Neural cell (in vitro differentiated cells): Measurements from ENCODE around the gene PRTG. TPM values are rescaled to one million over a fixed set of nuclear protein-coding genes. Genes with fewer than 3 reads are reported as not detected.

Experiments used
- H2AFZ ChIP-seq: fragments of 200-600, 300-800 bp; sonication (generic), shearing (Covaris generic); 2 replicates; pipeline ENCODE4 v1.6.0; 2014; ENCODE audit warnings: low read depth, mild to moderate bottlenecking, antibody characterized with exemption, low read length, moderate library complexity
- H3F3A ChIP-seq: fragments of 200-600 bp; shearing (Covaris generic); 2 replicates; pipeline ENCODE4 v1.6.1; 2016; ENCODE audit warnings: mild to moderate bottlenecking, moderate library complexity, mixed read lengths, antibody characterized with exemption, low read length; ENCODE audit not compliant: insufficient read depth, poor library complexity, severe bottlenecking
- H3K27ac ChIP-seq: fragments of 200-600, 300-800 bp; sonication (generic), shearing (Covaris generic); 2 replicates; pipeline ENCODE4 v1.5.1; 2014; ENCODE audit warnings: mild to moderate bottlenecking, low read length, moderate library complexity
- H3K27me3 ChIP-seq: fragments of 300-800, 200-600 bp; sonication (generic), shearing (Covaris generic); 2 replicates; pipeline ENCODE4 v1.6.0; 2014; ENCODE audit warnings: mild to moderate bottlenecking, low read depth, low read length, moderate library complexity; ENCODE audit not compliant: insufficient read depth
- H3K36me3 ChIP-seq: fragments of 300-800, 200-600 bp; sonication (generic), shearing (Covaris generic); 2 replicates; pipeline ENCODE4 v1.5.1; 2014; ENCODE audit warnings: mild to moderate bottlenecking, antibody characterized with exemption, low read length, moderate library complexity; ENCODE audit not compliant: insufficient read depth
- H3K4me2 ChIP-seq: fragments of 300-800, 200-600 bp; sonication (generic), shearing (Covaris generic); 2 replicates; pipeline ENCODE4 v1.6.0; 2014; ENCODE audit warnings: mild to moderate bottlenecking, low read length
- H3K4me3 ChIP-seq: fragments of 300-800, 200-600 bp; sonication (generic), shearing (Covaris generic); 2 replicates; pipeline ENCODE4 v1.5.1; 2014; ENCODE audit warnings: mild to moderate bottlenecking, low read length, moderate library complexity
- H3K79me2 ChIP-seq: fragments of 200-600 bp; shearing (Covaris generic); replicated peaks from 2 replicates; pipeline ENCODE4 v1.6.0; 2014; ENCODE audit warnings: mild to moderate bottlenecking, low read length, moderate library complexity; ENCODE audit not compliant: insufficient read depth
- H3K9ac ChIP-seq: fragments of 300-800, 200-600 bp; sonication (generic), shearing (Covaris generic); 2 replicates; pipeline ENCODE4 v1.6.1; 2016; ENCODE audit warnings: mild to moderate bottlenecking, low read length, mixed read lengths
- H3K9me2 ChIP-seq: fragments of 200-600 bp; shearing (Covaris generic); 2 replicates; pipeline ENCODE4 v1.6.1; 2016; ENCODE audit warnings: mild to moderate bottlenecking, low read length, mixed read lengths; ENCODE audit not compliant: insufficient read depth
- H3K9me3 ChIP-seq: fragments of 200-600, 300-800 bp; sonication (generic), shearing (Covaris generic); 2 replicates; pipeline ENCODE4 v1.6.1; 2016; ENCODE audit warnings: mild to moderate bottlenecking, mixed run types, low read length, moderate library complexity, mixed read lengths
- H4K20me1 ChIP-seq: fragments of 200-600 bp; shearing (Covaris generic); 2 replicates; pipeline ENCODE4 v1.6.1; 2016; ENCODE audit warnings: mild to moderate bottlenecking, mixed run types; ENCODE audit not compliant: insufficient read depth
- CTCF ChIP-seq: fragments of 450-650 bp; IDR thresholded peaks from 2 replicates; pipeline ENCODE4 v1.5.1; 2014; ENCODE audit warnings: antibody characterized with exemption, mild to moderate bottlenecking, moderate library complexity; ENCODE audit not compliant: poor library complexity, severe bottlenecking
- EP300 ChIP-seq: fragments of 450-650 bp; conservative IDR thresholded peaks from 2 replicates; pipeline ENCODE4 v1.6.1; 2014; ENCODE audit warnings: antibody characterized with exemption, mild to moderate bottlenecking, moderate library complexity; ENCODE audit not compliant: poor library complexity, severe bottlenecking
- EZH2 ChIP-seq: fragments of 200-600, 300-800 bp; shearing (Covaris generic), sonication (generic); IDR thresholded peaks from 2 replicates; pipeline ENCODE4 v1.6.1; 2014; ENCODE audit warnings: antibody characterized with exemption, low read length, borderline replicate concordance, mild to moderate bottlenecking; ENCODE audit not compliant: insufficient read depth, poor library complexity, severe bottlenecking
- MXI1 ChIP-seq: fragments of 450-650 bp; conservative IDR thresholded peaks from 2 replicates; pipeline ENCODE4 v1.6.1; 2014; ENCODE audit warnings: antibody characterized with exemption, mild to moderate bottlenecking; ENCODE audit not compliant: poor library complexity, severe bottlenecking
- POLR2AphosphoS5 ChIP-seq: IDR thresholded peaks from 2 replicates; pipeline ENCODE4 v1.6.1; 2012
- RAD21 ChIP-seq: fragments of 450-650 bp; conservative IDR thresholded peaks from 2 replicates; pipeline ENCODE4 v1.6.1; 2014; ENCODE audit warnings: antibody characterized with exemption, mild to moderate bottlenecking, moderate library complexity
- REST ChIP-seq: IDR thresholded peaks from 2 replicates; pipeline ENCODE4 v1.6.1; 2012; ENCODE audit warnings: borderline replicate concordance
- SMC3 ChIP-seq: fragments of 450-650 bp; conservative IDR thresholded peaks from 2 replicates; pipeline ENCODE4 v1.6.1; 2014; ENCODE audit warnings: antibody characterized with exemption, mild to moderate bottlenecking, moderate library complexity; ENCODE audit not compliant: poor library complexity
- TAF1 ChIP-seq: IDR thresholded peaks from 2 replicates; pipeline ENCODE4 v1.6.1; 2012; ENCODE audit warnings: low read depth
- polyA plus RNA-seq: library from polyadenylated mRNA; depleted of rRNA; stranded (reverse); fragments of >200 nt; gene quantifications from 2 replicates; pipeline ENCODE4 v1.2.3, GENCODE V29; 2014

PRTG gene
- polyA plus RNA-seq, 1 donor from 2014 or later = 3.8 TPM

- no peaks in the 10 kb centered on the region for H3K9me2 ChIP-seq
- H3F3A ChIP-seq = no peaks in the 10 kb centered on the region
- no peak overlapping the region for H3K4me2 ChIP-seq
- H2AFZ ChIP-seq = no peak overlapping the region
- TF ChIP-seq SMC3 = no peak
- TF ChIP-seq CTCF = peak; percentile 64
- no peak overlapping the region for H3K27ac ChIP-seq
- no peaks in the 10 kb centered on the region for H3K79me2 ChIP-seq
- H3K27me3 ChIP-seq = no peaks in the 10 kb centered on the region
- H3K9me3 ChIP-seq = no peaks in the 10 kb centered on the region
- H3K36me3 ChIP-seq = no peaks in the 10 kb centered on the region
- no peak overlapping the region for H3K9ac ChIP-seq
- H3K4me3 ChIP-seq = no peak overlapping the region
- H4K20me1 ChIP-seq = no peaks in the 10 kb centered on the region
Observed at GRCh38 chr15:55774113-55774970, 31.4 kb upstream of the PRTG start.

- Histone ChIP-seq H3F3A (no peaks in the 10 kb centered on the region), H3K9ac (no peak overlapping the region), H3K4me3 (no peak overlapping the region), H3K27me3 (no peaks in the 10 kb centered on the region), H3K27ac (no peak overlapping the region), H4K20me1 (no peaks in the 10 kb centered on the region), H3K79me2 (no peaks in the 10 kb centered on the region), H3K9me2 (no peaks in the 10 kb centered on the region), H3K4me2 (no peak overlapping the region), H2AFZ (no peak overlapping the region), H3K36me3 (no peaks in the 10 kb centered on the region), H3K9me3 (no peaks in the 10 kb centered on the region)
- TF ChIP-seq CTCF (no peak), RAD21 (no peak)
Observed at GRCh38 chr15:55770806-55771205, 27.9 kb upstream of the PRTG start.

GRCh38 chr15:55770261-55770660, 27.3 kb upstream of the PRTG start:
- H4K20me1 ChIP-seq = no peaks in the 10 kb centered on the region
- H3K4me3 ChIP-seq = no peak overlapping the region
- no peak overlapping the region for H3K9ac ChIP-seq
- H3K36me3 ChIP-seq = no peaks in the 10 kb centered on the region
- no peak overlapping the region for H2AFZ ChIP-seq
- H3K9me3 ChIP-seq = no peaks in the 10 kb centered on the region
- H3K9me2 ChIP-seq = no peaks in the 10 kb centered on the region
- H3K4me2 ChIP-seq = no peak overlapping the region
- H3K27ac ChIP-seq = no peak overlapping the region
- no peaks in the 10 kb centered on the region for H3K27me3 ChIP-seq
- no peaks in the 10 kb centered on the region for H3F3A ChIP-seq
- no peaks in the 10 kb centered on the region for H3K79me2 ChIP-seq
- no peak for TF ChIP-seq RAD21
- no peak for TF ChIP-seq REST
- TF ChIP-seq MXI1 = no peak
- TF ChIP-seq EZH2 = no peak
- TF ChIP-seq CTCF = no peak
- TF ChIP-seq SMC3 = no peak
- TF ChIP-seq TAF1 = no peak
- TF ChIP-seq EP300 = no peak
- TF ChIP-seq POLR2AphosphoS5 = no peak
